GM23338 (cell line): Measurements from ENCODE around the gene ANKIB1. TPM values are rescaled to one million over a fixed set of nuclear protein-coding genes. Genes with fewer than 3 reads are reported as not detected.
A peak's percentile ranks its signal among the peaks of the same experiment; 100 is the strongest.

Experiments used
- ATAC-seq: fragments of 200-7000 bp; cut with Tn5 transposase; 3 replicates; pipeline ENCODE4 v1.9.1; 2020
- DNase-seq: peaks from one replicate; pipeline ENCODE4 v3.0.0-alpha.2; 2015; ENCODE audit warnings: low spot score
- H2AFZ ChIP-seq: fragments of 200-600 bp; sonication (generic); 2 replicates; pipeline ENCODE4 v1.8.0; 2016; ENCODE audit warnings: antibody characterized with exemption, mild to moderate bottlenecking, moderate library complexity
- H3F3A ChIP-seq: fragments of 200-600 bp; sonication (generic); replicated peaks from 2 replicates; pipeline ENCODE4 v1.8.0; 2017; ENCODE audit warnings: antibody characterized with exemption, mixed run types, low read depth
- H3K27ac ChIP-seq: fragments of 200-600 bp; sonication (generic); 2 replicates; pipeline ENCODE4 v1.6.1; 2016; ENCODE audit warnings: low read depth
- H3K27me3 ChIP-seq: fragments of 200-600 bp; sonication (generic); 2 replicates; pipeline ENCODE4 v1.8.0; 2016; ENCODE audit warnings: mild to moderate bottlenecking, mixed run types, moderate library complexity; ENCODE audit not compliant: insufficient read depth
- H3K36me3 ChIP-seq: fragments of 200-600 bp; sonication (generic); 2 replicates; pipeline ENCODE4 v1.8.0; 2016; ENCODE audit warnings: mild to moderate bottlenecking; ENCODE audit not compliant: insufficient read depth
- H3K4me1 ChIP-seq: fragments of 200-600 bp; sonication (generic); 2 replicates; pipeline ENCODE4 v1.8.0; 2016; ENCODE audit warnings: mild to moderate bottlenecking, moderate library complexity; ENCODE audit not compliant: insufficient read depth
- H3K4me2 ChIP-seq: fragments of 200-600 bp; sonication (generic); 2 replicates; pipeline ENCODE4 v1.7.1; 2017; ENCODE audit warnings: mixed run types
- H3K4me3 ChIP-seq: fragments of 200-600 bp; sonication (generic); 2 replicates; pipeline ENCODE4 v1.6.1; 2016; ENCODE audit warnings: mixed run types
- H3K79me2 ChIP-seq: fragments of 200-600 bp; sonication (generic); replicated peaks from 2 replicates; pipeline ENCODE4 v1.8.0; 2017; ENCODE audit warnings: mild to moderate bottlenecking; ENCODE audit not compliant: insufficient read depth
- H3K9me2 ChIP-seq: fragments of 200-600 bp; sonication (generic); 2 replicates; pipeline ENCODE4 v1.8.0; 2017; ENCODE audit not compliant: insufficient read depth
- H4K20me1 ChIP-seq: fragments of 200-600 bp; sonication (generic); replicated peaks from 2 replicates; pipeline ENCODE4 v1.8.0; 2017; ENCODE audit warnings: mild to moderate bottlenecking; ENCODE audit not compliant: insufficient read depth
- H3K27ac Mint-ChIP-seq: 2 replicates; pipeline ENCODE4 v1.8.0; 2020; ENCODE audit warnings: inconsistent platforms, mild to moderate bottlenecking, moderate library complexity, mixed read lengths
- H3K27me3 Mint-ChIP-seq: 3 replicates; pipeline ENCODE4 v1.8.0; 2022; ENCODE audit warnings: low read depth, mild to moderate bottlenecking, moderate library complexity, mixed read lengths, inconsistent platforms; ENCODE audit not compliant: insufficient read depth, poor library complexity
- H3K36me3 Mint-ChIP-seq: 3 replicates; pipeline ENCODE4 v1.8.0; 2021; ENCODE audit warnings: low read depth, mild to moderate bottlenecking, inconsistent platforms, moderate library complexity, mixed read lengths
- H3K4me1 Mint-ChIP-seq: 3 replicates; pipeline ENCODE4 v1.8.0; 2020; ENCODE audit warnings: mild to moderate bottlenecking, inconsistent platforms, mixed read lengths
- H3K4me3 Mint-ChIP-seq: 3 replicates; pipeline ENCODE4 v1.8.0; 2021; ENCODE audit warnings: moderate library complexity, mild to moderate bottlenecking, inconsistent platforms, mixed read lengths
- H3K9me3 Mint-ChIP-seq: 3 replicates; pipeline ENCODE4 v1.8.0; 2020; ENCODE audit warnings: moderate library complexity, mild to moderate bottlenecking, inconsistent platforms, mixed read lengths
- ETS1 ChIP-seq: IDR thresholded peaks from 2 replicates; pipeline ENCODE4 v1.6.1; 2016; ENCODE audit warnings: antibody characterized with exemption
- EZH2 ChIP-seq: fragments of 200-600 bp; sonication (generic); IDR thresholded peaks from one replicate; pipeline ENCODE4 v1.8.0; 2017; ENCODE audit warnings: antibody characterized with exemption, mild to moderate bottlenecking, low read depth; ENCODE audit not compliant: unreplicated experiment
- NANOG ChIP-seq: IDR thresholded peaks from 2 replicates; pipeline ENCODE4 v1.6.1; 2016; ENCODE audit warnings: antibody characterized with exemption, borderline replicate concordance
- POLR2AphosphoS5 ChIP-seq: IDR thresholded peaks from 2 replicates; pipeline ENCODE4 v1.6.1; 2016; ENCODE audit warnings: antibody characterized with exemption, low read depth
- ZNF114 ChIP-seq: fragments of 250-450 bp; sonication (Bioruptor Pico); IDR thresholded peaks from 2 replicates; pipeline ENCODE4 v1.5.0; 2020; ENCODE audit warnings: mild to moderate bottlenecking, moderate library complexity
- ZNF462 ChIP-seq: fragments of 250-450 bp; sonication (Bioruptor Pico); IDR thresholded peaks from 2 replicates; pipeline ENCODE4 v1.5.0; 2020; ENCODE audit warnings: mild to moderate bottlenecking, moderate library complexity
- polyA plus RNA-seq: library from polyadenylated mRNA; unstranded; fragments of >200 nt; fragmentation: Nextera tagmentation; extraction: Ambion mirVana; gene quantifications from 2 replicates; pipeline ENCODE4 v1.2.1, GENCODE V29; 2016
- total RNA-seq: library from RNA; depleted of rRNA; stranded (reverse); fragments of >200 nt; shearing (Covaris generic); gene quantifications from 2 replicates; pipeline ENCODE4 v1.2.3, GENCODE V29; 2014

The ANKIB1 gene
- total and polyA plus RNA-seq, 2 experiments from 2014 or later = 19.1 to 40.3 TPM

GRCh38 chr7:92412745-92413144 is 167.0 kb downstream of the ANKIB1 start (continued):
- TF ChIP-seq ZNF462 = no peak
- no peak for TF ChIP-seq ZNF114 (CRISPR knock-in tag)
- no peak for TF ChIP-seq NANOG
- TF ChIP-seq POLR2AphosphoS5 = no peak
- TF ChIP-seq EZH2 = no peak
- no peak for TF ChIP-seq ETS1

- Mint-ChIP-seq H3K27ac (no peak overlapping the region), H3K4me1 (peaks cover 2% of the 10 kb centered on the region; the same call in 1 of the 3 replicates), H3K36me3 (no peaks in the 10 kb centered on the region), H3K9me3 (no peaks in the 10 kb centered on the region), H3K27me3 (no peaks in the 10 kb centered on the region), H3K4me3 (no peak overlapping the region)
- Histone ChIP-seq H4K20me1 (no peaks in the 10 kb centered on the region), H3K9me2 (0 out of 2 replicates have a peak, but pooled peaks cover 4% of the 10 kb centered on the region), H3F3A (no peaks in the 10 kb centered on the region), H3K79me2 (no peaks in the 10 kb centered on the region), H3K36me3 (no peaks in the 10 kb centered on the region), H3K4me2 (no peak overlapping the region), H3K27me3 (no peaks in the 10 kb centered on the region), H3K27ac (no peak overlapping the region), H3K4me3 (no peak overlapping the region), H2AFZ (peak overlapping the region; percentile 56; the same call in 1 of the 2 replicates), H3K4me1 (0 out of 2 replicates have a peak, but pooled peaks cover 6% of the 10 kb centered on the region)
- peak; percentile 45; the same call in 2 of the 3 replicates for ATAC-seq
- no peak for DNase-seq
- TF ChIP-seq POLR2AphosphoS5 = no peak
Measured at GRCh38 chr7:92413550-92413949, 167.8 kb downstream of the ANKIB1 start.
